SK-N-MC (cell line): ENCODE measurements around the gene PALM2AKAP2.

ENCODE experiments used
- DNase-seq: peaks from one replicate; pipeline ENCODE4 v3.0.0-alpha.2; 2011; ENCODE audit warnings: low read depth, low spot score
- H3K27ac ChIP-seq: fragments of 200-600 bp; sonication (generic); 2 replicates; pipeline ENCODE4 v1.5.1; 2016; ENCODE audit warnings: mixed run types
- H3K36me3 ChIP-seq: fragments of 200-600 bp; sonication (generic); 2 replicates; pipeline ENCODE4 v1.6.1; 2017; ENCODE audit warnings: antibody characterized with exemption, low read length, mixed read lengths; ENCODE audit not compliant: insufficient read depth
- H3K4me3 ChIP-seq: fragments of 200-600 bp; sonication (generic); 2 replicates; pipeline ENCODE4 v1.5.1; 2016
- H3K9ac ChIP-seq: fragments of 200-600 bp; sonication (generic); 2 replicates; pipeline ENCODE4 v1.8.0; 2017; ENCODE audit warnings: mixed run types, mixed read lengths; ENCODE audit not compliant: insufficient read length
- H3K9me3 ChIP-seq: fragments of 200-600 bp; sonication (generic); 2 replicates; pipeline ENCODE4 v1.6.1; 2017; ENCODE audit warnings: low read depth, mild to moderate bottlenecking, antibody characterized with exemption, low read length, moderate library complexity, mixed read lengths
- EZH2 ChIP-seq: fragments of 200-600 bp; sonication (generic); IDR thresholded peaks from one replicate; pipeline ENCODE4 v1.6.1; 2017; ENCODE audit warnings: antibody characterized with exemption
- FOXP2 ChIP-seq: optimal IDR thresholded peaks from 2 replicates; pipeline ENCODE3; 2011; ENCODE audit warnings: mild to moderate bottlenecking, moderate library complexity; ENCODE audit not compliant: insufficient read depth; ENCODE audit errors: extremely low read length, control extremely low read depth
- POLR2AphosphoS5 ChIP-seq: IDR thresholded peaks from 2 replicates; pipeline ENCODE4 v1.6.1; 2012; ENCODE audit warnings: mild to moderate bottlenecking, low read depth, low read length, borderline replicate concordance

The PALM2AKAP2 gene

GRCh38 chr9:109802491-109802890, 22.5 kb downstream of the PALM2AKAP2 start:
- no peak for DNase-seq
- H3K27ac ChIP-seq = no peak overlapping the region
- no peaks in the 10 kb centered on the region for H3K9me3 ChIP-seq
- no peak for TF ChIP-seq FOXP2
- no peak for TF ChIP-seq POLR2AphosphoS5
- TF ChIP-seq EZH2 = no peak
- no peak overlapping the region for H3K4me3 ChIP-seq
- no peak overlapping the region for H3K9ac ChIP-seq
- no peaks in the 10 kb centered on the region for H3K36me3 ChIP-seq

GRCh38 chr9:109805050-109805449, 25.1 kb downstream of the PALM2AKAP2 start:
- peak overlapping the region; percentile 15; the same call in 1 of the 2 replicates for H3K4me3 ChIP-seq
- TF ChIP-seq POLR2AphosphoS5 (no peak), FOXP2 (no peak), EZH2 (no peak)
- no peak for DNase-seq

GRCh38 chr9:109806506-109807115, 26.6 kb downstream of the PALM2AKAP2 start:
- no peak overlapping the region for H3K4me3 ChIP-seq
- no peaks in the 10 kb centered on the region for H3K9me3 ChIP-seq
- no peaks in the 10 kb centered on the region; the same call in 1 of the 2 replicates for H3K36me3 ChIP-seq
- no peak overlapping the region for H3K27ac ChIP-seq
- DNase-seq = no peak
- TF ChIP-seq FOXP2 (no peak), POLR2AphosphoS5 (no peak), EZH2 (no peak)
- H3K9ac ChIP-seq = no peak overlapping the region

More at GRCh38 chr9:109805050-109805449, 25.1 kb downstream of the PALM2AKAP2 start:
- peak overlapping the region; percentile 82 for H3K27ac ChIP-seq
- H3K9ac ChIP-seq = peak overlapping the region; percentile 37
- no peaks in the 10 kb centered on the region for H3K9me3 ChIP-seq
- H3K36me3 ChIP-seq = no peaks in the 10 kb centered on the region; the same call in 1 of the 2 replicates

- Histone ChIP-seq H3K9me3 (no peaks in the 10 kb centered on the region), H3K36me3 (no peaks in the 10 kb centered on the region; the same call in 1 of the 2 replicates), H3K4me3 (no peak overlapping the region), H3K9ac (no peak overlapping the region), H3K27ac (no peak overlapping the region)
- no peak for DNase-seq
- TF ChIP-seq POLR2AphosphoS5 (no peak), EZH2 (no peak), FOXP2 (no peak)
These were observed 31.9 kb downstream of the PALM2AKAP2 start for GRCh38 chr9:109811876-109812275.

GRCh38 chr9:109812331-109812730, 32.3 kb downstream of the PALM2AKAP2 start:
- Histone ChIP-seq H3K9ac (no peak overlapping the region), H3K27ac (no peak overlapping the region), H3K4me3 (no peak overlapping the region), H3K36me3 (no peaks in the 10 kb centered on the region; the same call in 1 of the 2 replicates), H3K9me3 (no peaks in the 10 kb centered on the region)
- TF ChIP-seq FOXP2 = no peak
- DNase-seq = no peak

DNA sequence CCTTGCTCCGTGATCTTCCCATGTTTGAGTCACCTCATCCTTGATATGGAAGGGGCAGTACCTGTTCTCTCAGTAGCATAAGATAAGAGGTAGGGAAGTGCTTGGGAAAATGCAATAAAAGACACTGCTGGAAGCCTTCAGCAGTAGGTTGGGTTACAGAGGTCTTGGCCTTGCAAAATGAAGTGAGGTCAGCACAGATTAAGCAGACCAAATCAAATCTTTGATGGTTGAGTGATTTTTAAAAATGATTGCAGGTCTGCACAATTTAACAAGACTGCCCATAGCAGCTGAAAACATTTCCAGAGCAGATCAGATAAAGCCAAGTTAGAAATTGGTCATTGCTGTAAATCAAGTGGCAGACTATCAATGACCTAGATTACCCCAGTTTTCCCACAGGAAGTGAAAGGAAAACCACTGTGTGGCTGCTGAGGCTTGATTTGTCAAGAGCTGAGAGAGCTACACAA, 32.9 kb downstream of the PALM2AKAP2 start:
- Histone ChIP-seq H3K36me3 (no peaks in the 10 kb centered on the region; the same call in 1 of the 2 replicates), H3K4me3 (peak overlapping the region; percentile 20; the same call in 1 of the 2 replicates), H3K9me3 (no peaks in the 10 kb centered on the region), H3K27ac (no peak overlapping the region; the same call in 1 of the 2 replicates), H3K9ac (no peak overlapping the region)
- no peak for DNase-seq
- TF ChIP-seq EZH2 (no peak), FOXP2 (no peak), POLR2AphosphoS5 (no peak)

GRCh38 chr9:109813303-109813702, 33.3 kb downstream of the PALM2AKAP2 start:
- H3K9me3 ChIP-seq = no peaks in the 10 kb centered on the region
- peak overlapping the region; percentile 20; the same call in 1 of the 2 replicates for H3K4me3 ChIP-seq
- no peak for DNase-seq
- no peak overlapping the region for H3K9ac ChIP-seq
- TF ChIP-seq POLR2AphosphoS5 = no peak
- no peak for TF ChIP-seq FOXP2
- TF ChIP-seq EZH2 = no peak
- H3K27ac ChIP-seq = no peak overlapping the region; the same call in 1 of the 2 replicates
- H3K36me3 ChIP-seq = no peaks in the 10 kb centered on the region; the same call in 1 of the 2 replicates

DNA sequence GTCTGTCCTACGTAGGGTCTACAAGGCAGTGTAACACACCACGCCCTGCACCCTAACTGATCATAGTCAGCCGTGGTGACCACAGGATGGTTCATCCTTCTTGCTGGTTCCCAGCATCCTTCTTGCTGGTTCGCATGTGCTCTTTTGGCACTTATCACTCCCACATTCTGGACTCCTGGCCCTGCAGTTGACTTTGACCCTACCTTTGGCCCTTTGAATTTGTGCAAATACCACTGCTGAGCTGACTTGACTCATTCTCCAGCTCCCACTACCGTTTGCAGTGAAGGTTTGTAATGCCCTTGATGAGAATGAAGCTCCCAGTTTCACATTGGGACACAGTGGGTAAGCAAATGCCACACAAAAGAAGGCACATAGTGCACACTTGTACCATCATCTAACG, 33.8 kb downstream of the PALM2AKAP2 start:
- H3K36me3 ChIP-seq = no peaks in the 10 kb centered on the region; the same call in 1 of the 2 replicates
- TF ChIP-seq EZH2 (no peak), FOXP2 (no peak), POLR2AphosphoS5 (no peak)
- no peaks in the 10 kb centered on the region for H3K9me3 ChIP-seq
- no peak overlapping the region for H3K27ac ChIP-seq
- H3K4me3 ChIP-seq = no peak overlapping the region
- no peak for DNase-seq
- no peak overlapping the region for H3K9ac ChIP-seq

DNA sequence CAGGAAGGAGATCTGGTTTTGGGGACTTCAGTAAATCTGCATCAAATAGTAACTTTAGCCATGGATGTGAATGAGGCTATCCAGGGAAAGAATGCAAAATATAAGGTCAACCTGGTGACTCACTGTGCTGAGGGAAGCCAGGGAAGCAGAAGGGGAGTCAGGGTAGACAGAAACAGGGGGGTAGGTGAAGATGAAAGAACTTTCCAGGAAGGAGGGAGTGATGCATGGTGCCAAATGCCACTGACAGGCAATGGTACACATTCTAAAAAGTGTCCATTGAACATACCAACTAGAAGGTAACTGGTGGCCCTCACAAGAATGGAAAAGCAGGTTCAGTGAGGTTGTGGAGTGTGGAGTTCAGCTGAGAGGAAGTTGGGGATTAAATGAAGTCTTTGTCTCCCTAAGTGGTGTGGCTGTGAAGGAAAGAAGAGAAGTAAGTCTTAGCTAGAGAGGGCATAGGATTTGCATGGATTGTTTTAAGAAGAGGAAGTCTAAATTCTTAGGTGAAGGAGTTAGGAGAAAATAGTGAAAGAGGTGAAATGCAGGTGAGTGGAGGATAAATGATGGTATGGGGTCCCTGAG, 35.5 kb downstream of the PALM2AKAP2 start:
- H3K36me3 ChIP-seq = no peaks in the 10 kb centered on the region; the same call in 1 of the 2 replicates
- H3K9ac ChIP-seq = no peak overlapping the region
- H3K4me3 ChIP-seq = no peak overlapping the region
- DNase-seq = no peak
- H3K9me3 ChIP-seq = no peaks in the 10 kb centered on the region
- TF ChIP-seq POLR2AphosphoS5 = no peak
- no peak for TF ChIP-seq EZH2
- TF ChIP-seq FOXP2 = no peak
- H3K27ac ChIP-seq = no peak overlapping the region
